Testis (tissue), 3 donors: Measurements from ENCODE around the gene TCF15. TPM values are rescaled to one million over a fixed set of nuclear protein-coding genes. Genes with fewer than 3 reads are reported as not detected.
"Not testable (repeated sequence)": the region's sequence is repeated elsewhere in the genome, so short reads cannot be mapped to it uniquely, and the experiment has no call there.

Experiments
- DNase-seq: peaks from one replicate; pipeline ENCODE4 v3.0.0-alpha.2; 2019
- H3K27ac ChIP-seq, 2 donors: fragments of 200-600 bp; sonication (generic); one replicate each; pipeline ENCODE4 v1.5.1; 2019
- H3K27me3 ChIP-seq: fragments of 200-600 bp; sonication (generic); one replicate; pipeline ENCODE4 v1.5.1; 2019
- H3K36me3 ChIP-seq: fragments of 200-600 bp; sonication (generic); one replicate; pipeline ENCODE4 v1.5.1; 2017; ENCODE audit warnings: low read depth; ENCODE audit errors: missing control alignments
- H3K4me1 ChIP-seq: fragments of 200-600 bp; sonication (generic); one replicate; pipeline ENCODE4 v1.5.1; 2019
- H3K4me3 ChIP-seq, 2 donors: fragments of 200-600 bp; sonication (generic); one replicate each; pipeline ENCODE4 v1.5.1; 2017 to 2019
- H3K9me3 ChIP-seq: fragments of 200-600 bp; sonication (generic); one replicate; pipeline ENCODE4 v1.5.1; 2017
- CTCF ChIP-seq, 3 experiments: fragments of 450-650 bp in 2 of 3; fragments of 200-600 bp in 1 of 3; sonication (generic) in 1 of 3; IDR thresholded peaks; one replicate each; pipeline ENCODE4 v1.5.1; 2016 to 2019; ENCODE audit warnings: antibody characterized with exemption in 3 of 3, mild to moderate bottlenecking in 2 of 3, moderate library complexity in 1 of 3
- POLR2A ChIP-seq: fragments of 450-650 bp; IDR thresholded peaks from one replicate; pipeline ENCODE4 v1.6.1; 2017; ENCODE audit warnings: antibody characterized with exemption, mild to moderate bottlenecking, moderate library complexity
- WGBS, 2 donors: methylation state at CpG; one replicate each; pipeline ENCODE4 v1.1.5; 2018; 5-methylcytosine and 5-hydroxymethylcytosine counted together
- intact Hi-C: fragments of 100-400 bp; cut with DNase I; formaldehyde crosslinking; loops from one replicate; pipeline ENCODE4 v1.15.1; 2023; ENCODE audit warnings: low total_unique reads
- polyA plus RNA-seq: library from polyadenylated mRNA; stranded (reverse); fragments of 350-450 nt; fragmentation: Illumina TruSeq; extraction: RNeasy Lipid Tissue Mini Kit (QIAGEN cat#74804); gene quantifications from one replicate; pipeline ENCODE4 v1.2.3, GENCODE V29; 2014; ENCODE audit warnings: low read depth, low replicate concordance; ENCODE audit not compliant: insufficient read depth
- total RNA-seq, 2 donors: library from RNA; depleted of rRNA; stranded (reverse); fragments of >200 nt; gene quantifications; one replicate each; pipeline ENCODE4 v1.2.3, GENCODE V29; 2016

TCF15 gene
- total and polyA plus RNA-seq, 3 donors from 2014 or later: 2.0 to 3.7 (median 2.7) TPM

- 77 to 78% methylated on average over 5 of the region's 5 CpGs for WGBS, 2 donors
- no peaks in the 10 kb centered on the region for H3K4me1 ChIP-seq
- H3K9me3 ChIP-seq: no peaks in the 10 kb centered on the region
- no peak overlapping the region for H3K4me3 ChIP-seq
- H3K27me3 ChIP-seq: no peaks in the 10 kb centered on the region
- H3K36me3 ChIP-seq: no peaks in the 10 kb centered on the region
- no peak for DNase-seq
- TF ChIP-seq CTCF (IDR thresholded peaks at IDR 0.05): no peak
- no peak for TF ChIP-seq POLR2A
- intact Hi-C loops: no loop called here
- H3K27ac ChIP-seq: no peak overlapping the region
Observed at GRCh38 chr20:582204-582603, 27.9 kb downstream of the TCF15 start.

GRCh38 chr20:578940-579690 lies 31.0 kb downstream of the TCF15 start:
- H3K36me3 ChIP-seq, H3K4me1 ChIP-seq, H3K27me3 ChIP-seq, H3K4me3 ChIP-seq, DNase-seq, intact Hi-C loops, H3K27ac ChIP-seq, H3K9me3 ChIP-seq: not testable (repeated sequence)
- WGBS, 2 donors: 91 to 92% methylated on average over 7 to 8 of the region's 8 CpGs

- H3K4me1 ChIP-seq: peaks cover 3% of the 10 kb centered on the region
- TF ChIP-seq CTCF (IDR thresholded peaks at IDR 0.05): no peak
- TF ChIP-seq POLR2A: no peak
- DNase-seq: no peak
- H3K4me3 ChIP-seq: no peak overlapping the region
- H3K36me3 ChIP-seq: no peaks in the 10 kb centered on the region
- H3K9me3 ChIP-seq: no peaks in the 10 kb centered on the region
- 79 to 90% methylated on average over 12 of the region's 12 CpGs for WGBS, 2 donors
- intact Hi-C loops: no loop called here
- H3K27me3 ChIP-seq: no peaks in the 10 kb centered on the region
- no peak overlapping the region for H3K27ac ChIP-seq
Observed at GRCh38 chr20:577167-577791, 32.8 kb downstream of the TCF15 start.

GRCh38 chr20:576156-576555 lies 34.0 kb downstream of the TCF15 start:
- Histone ChIP-seq H3K27ac (no peak overlapping the region), H3K27me3 (no peaks in the 10 kb centered on the region), H3K4me1 (peaks cover 7% of the 10 kb centered on the region), H3K9me3 (no peaks in the 10 kb centered on the region), H3K36me3 (no peaks in the 10 kb centered on the region), H3K4me3 (no peak overlapping the region)
- DNase-seq: no peak
- 73 to 74% methylated on average over 3 of the region's 3 CpGs for WGBS, 2 donors
- intact Hi-C loops: no loop called here
- no peak for TF ChIP-seq CTCF (IDR thresholded peaks at IDR 0.05)
- TF ChIP-seq POLR2A: no peak

GRCh38 chr20:575230-575629 lies 34.9 kb downstream of the TCF15 start:
- intact Hi-C loops: no loop called here

More at GRCh38 chr20:575230-575629, 34.9 kb downstream of the TCF15 start:
- no peaks in the 10 kb centered on the region for H3K27me3 ChIP-seq
- peaks cover 7% of the 10 kb centered on the region for H3K4me1 ChIP-seq
- WGBS, 2 donors: 96 to 100% methylated on average over 3 of the region's 3 CpGs
- H3K36me3 ChIP-seq: no peaks in the 10 kb centered on the region
- no peak overlapping the region for H3K4me3 ChIP-seq
- no peak overlapping the region for H3K27ac ChIP-seq
- TF ChIP-seq CTCF (IDR thresholded peaks at IDR 0.05): no peak
- TF ChIP-seq POLR2A: no peak
- no peak for DNase-seq
- no peaks in the 10 kb centered on the region for H3K9me3 ChIP-seq
